GM12865 (cell line): ENCODE measurements around the gene SLC17A5.
"Not testable (repeated sequence)": the region's sequence is repeated elsewhere in the genome, so short reads cannot be mapped to it uniquely, and the experiment has no call there.

Experiments
- DNase-seq: peaks from one replicate; pipeline ENCODE4 v3.0.0; 2010; ENCODE audit warnings: low read depth
- H3K4me3 ChIP-seq: 2 replicates; pipeline ENCODE4 v1.5.1; 2011; ENCODE audit warnings: mild to moderate bottlenecking, low read depth, low read length, control low read depth
- CTCF ChIP-seq: IDR thresholded peaks from 2 replicates; pipeline ENCODE4 v1.5.1; 2011; ENCODE audit warnings: low read length, control low read depth, low read depth, inconsistent platforms; ENCODE audit not compliant: insufficient read depth; ENCODE audit errors: missing control alignments

The SLC17A5 gene

GRCh38 chr6:73695619-73696421, 42.0 kb upstream of the SLC17A5 start, which contains the start of gene CD109:
TSS of gene CD109 (plus strand) at chr6:73696203. CDS start at chr6:73696216, 13 bp downstream.
- peak; percentile 53 for DNase-seq

GRCh38 chr6:73694711-73695411, 41.1 kb upstream of the SLC17A5 start:
- no peak overlapping the region for H3K4me3 ChIP-seq
- DNase-seq, result no peak

More at GRCh38 chr6:73695619-73696421, 42.0 kb upstream of the SLC17A5 start, which contains the start of gene CD109:
- peak within 1 kb of the TSS; percentile 47 for H3K4me3 ChIP-seq
- TF ChIP-seq CTCF, result no peak

GRCh38 chr6:73691512-73691911, 37.7 kb upstream of the SLC17A5 start:
- H3K4me3 ChIP-seq, result no peak overlapping the region
- DNase-seq, result no peak
- no peak for TF ChIP-seq CTCF

More at GRCh38 chr6:73694711-73695411, 41.1 kb upstream of the SLC17A5 start:
- TF ChIP-seq CTCF, result no peak

- no peak for DNase-seq
- no peak overlapping the region for H3K4me3 ChIP-seq
- TF ChIP-seq CTCF, result no peak
Observed at GRCh38 chr6:73690056-73690455, 36.3 kb upstream of the SLC17A5 start.

GRCh38 chr6:73688351-73688750, 34.6 kb upstream of the SLC17A5 start:
- DNase-seq, result no peak
- H3K4me3 ChIP-seq, result no peak overlapping the region

GRCh38 chr6:73683574-73683973, 29.8 kb upstream of the SLC17A5 start:
- not testable (repeated sequence) for H3K4me3 ChIP-seq, DNase-seq

More at GRCh38 chr6:73688351-73688750, 34.6 kb upstream of the SLC17A5 start:
- TF ChIP-seq CTCF, result no peak

GRCh38 chr6:73680289-73680918, 26.6 kb upstream of the SLC17A5 start:
- no peak for TF ChIP-seq CTCF
- H3K4me3 ChIP-seq, result no peak overlapping the region
- peak; percentile 42 for DNase-seq

GRCh38 chr6:73679846-73680245, 26.1 kb upstream of the SLC17A5 start:
- not testable (repeated sequence) for DNase-seq, H3K4me3 ChIP-seq
